Liver (tissue), 9 donors: ENCODE results near the gene PHC1. TPM values are rescaled to one million over a fixed set of nuclear protein-coding genes. Genes with fewer than 3 reads are reported as not detected.
A peak's percentile ranks its signal among the peaks of the same experiment; 100 is the strongest.
"Not testable (repeated sequence)": the region's sequence is repeated elsewhere in the genome, so short reads cannot be mapped to it uniquely, and the experiment has no call there.

Experiments used
- DNase-seq: peaks from one replicate; pipeline ENCODE4 v3.0.0-alpha.2; 2017; ENCODE audit warnings: low spot score
- H3K27ac ChIP-seq, 2 donors: one replicate each; pipeline ENCODE4 v1.7.0; 2013; ENCODE audit warnings: inconsistent platforms in 2 of 2, low read length in 2 of 2, control low read depth in 1 of 2, low read depth in 1 of 2, mild to moderate bottlenecking in 1 of 2
- H3K27me3 ChIP-seq, 4 donors: one replicate each; pipeline versions ENCODE4 v1.6.1 to v1.7.0; 2013; ENCODE audit warnings: low read length in 3 of 4, inconsistent platforms in 1 of 4, mild to moderate bottlenecking in 1 of 4, moderate library complexity in 1 of 4; ENCODE audit not compliant: control insufficient read depth in 4 of 4, insufficient read depth in 4 of 4
- H3K36me3 ChIP-seq, 4 donors: one replicate each; pipeline versions ENCODE4 v1.6.1 to v1.7.0; 2013; ENCODE audit warnings: low read length in 3 of 4, mild to moderate bottlenecking in 3 of 4, low read depth in 1 of 4, moderate library complexity in 1 of 4; ENCODE audit not compliant: control insufficient read depth in 4 of 4, insufficient read depth in 3 of 4
- H3K4me1 ChIP-seq, 4 donors: one replicate each; pipeline versions ENCODE4 v1.6.1 to v1.7.0; 2013; ENCODE audit warnings: low read length in 3 of 4, mild to moderate bottlenecking in 3 of 4, moderate library complexity in 1 of 4; ENCODE audit not compliant: control insufficient read depth in 4 of 4, insufficient read depth in 4 of 4
- H3K4me3 ChIP-seq, 3 donors: one replicate each; pipeline versions ENCODE4 v1.6.1 to v1.7.0; 2013; ENCODE audit warnings: low read length in 3 of 3, control low read depth in 1 of 3, low read depth in 1 of 3, mild to moderate bottlenecking in 1 of 3
- H3K9ac ChIP-seq, 2 donors: one replicate each; pipeline ENCODE4 v1.7.0; 2013; ENCODE audit warnings: low read length in 2 of 2, mild to moderate bottlenecking in 2 of 2, moderate library complexity in 2 of 2, control low read depth in 1 of 2, low read depth in 1 of 2
- H3K9me3 ChIP-seq, 4 donors: one replicate each; pipeline versions ENCODE4 v1.6.1 to v1.7.0; 2013; ENCODE audit warnings: low read length in 3 of 4; ENCODE audit not compliant: control insufficient read depth in 4 of 4
- EGR1 ChIP-seq, 2 donors: IDR thresholded peaks; 2 replicates each; pipeline ENCODE4 v1.6.1; 2016 to 2018; ENCODE audit warnings: antibody characterized with exemption in 2 of 2, low read depth in 2 of 2
- FOXA1 ChIP-seq: IDR thresholded peaks from 2 replicates; pipeline ENCODE4 v1.6.1; 2016; ENCODE audit warnings: antibody characterized with exemption
- FOXA2 ChIP-seq: IDR thresholded peaks from 2 replicates; pipeline ENCODE4 v1.6.1; 2016; ENCODE audit warnings: antibody characterized with exemption
- GABPA ChIP-seq, 2 donors: IDR thresholded peaks in 1 of 2; conservative IDR thresholded peaks in 1 of 2; 2 replicates each; pipeline ENCODE4 v1.6.1; 2016; ENCODE audit warnings: antibody characterized with exemption in 2 of 2, mild to moderate bottlenecking in 1 of 2, moderate library complexity in 1 of 2
- HNF4A ChIP-seq, 2 donors: conservative IDR thresholded peaks; 2 replicates each; pipeline ENCODE4 v1.6.1; 2016; ENCODE audit warnings: antibody characterized with exemption in 2 of 2, mild to moderate bottlenecking in 2 of 2
- HNF4G ChIP-seq: IDR thresholded peaks from 2 replicates; pipeline ENCODE4 v1.6.1; 2016; ENCODE audit warnings: antibody characterized with exemption
- JUND ChIP-seq, 2 donors: IDR thresholded peaks; 2 replicates each; pipeline ENCODE4 v1.6.1; 2016; ENCODE audit warnings: antibody characterized with exemption in 2 of 2
- NR2F2 ChIP-seq: IDR thresholded peaks from 2 replicates; pipeline ENCODE4 v1.6.1; 2016; ENCODE audit warnings: antibody characterized with exemption
- RAD21 ChIP-seq, 2 donors: IDR thresholded peaks; 2 replicates each; pipeline ENCODE4 v1.6.1; 2016; ENCODE audit warnings: antibody characterized with exemption in 2 of 2, mild to moderate bottlenecking in 2 of 2
- REST ChIP-seq: IDR thresholded peaks from 2 replicates; pipeline ENCODE4 v1.6.1; 2016; ENCODE audit warnings: antibody characterized with exemption, mild to moderate bottlenecking
- RXRA ChIP-seq, 2 donors: IDR thresholded peaks; 2 replicates each; pipeline ENCODE4 v1.6.1; 2017 to 2018; ENCODE audit warnings: antibody characterized with exemption in 2 of 2, mild to moderate bottlenecking in 1 of 2
- SP1 ChIP-seq: IDR thresholded peaks from 2 replicates; pipeline ENCODE4 v1.6.1; 2018; ENCODE audit warnings: antibody characterized with exemption, mild to moderate bottlenecking
- TAF1 ChIP-seq: conservative IDR thresholded peaks from 2 replicates; pipeline ENCODE4 v1.6.1; 2016; ENCODE audit warnings: antibody characterized with exemption, mild to moderate bottlenecking
- YY1 ChIP-seq: IDR thresholded peaks from 2 replicates; pipeline ENCODE4 v1.6.1; 2016; ENCODE audit warnings: antibody characterized with exemption, mild to moderate bottlenecking
- ZBTB33 ChIP-seq: IDR thresholded peaks from 2 replicates; pipeline ENCODE4 v1.6.1; 2016; ENCODE audit warnings: antibody characterized with exemption
- WGBS: extraction: QIAGEN DNeasy Blood & Tissue Kit; methylation state at CpG from one replicate; pipeline ENCODE4 v1.1.7; 2013; 5-methylcytosine and 5-hydroxymethylcytosine counted together
- polyA plus RNA-seq, 2 donors: library from polyadenylated mRNA; stranded (reverse) in 1 of 2; unstranded in 1 of 2; fragments of 200-250 nt in 1 of 2; fragments of >200 nt in 1 of 2; fragmentation: Nextera tagmentation in 1 of 2; extraction: Ambion mirVana in 1 of 2; gene quantifications; one replicate each; pipeline versions ENCODE4 v1.2.1 to v1.2.3, GENCODE V29; 2013 to 2015
- total RNA-seq, 2 donors: library from RNA; depleted of rRNA; stranded (reverse); fragments of >200 nt; gene quantifications; one replicate each; pipeline ENCODE4 v1.2.3, GENCODE V29; 2014
- TF ChIP-seq, protein P1 (sequence below): fragments of 150-350 bp; IDR thresholded peaks from 2 replicates; pipeline ENCODE4 v1.5.1; 2017; ENCODE audit warnings: improper control_type of control experiment, low read depth, low read length; ENCODE audit not compliant: missing input control
- TF ChIP-seq, protein P2 (sequence below): IDR thresholded peaks from 2 replicates; pipeline ENCODE4 v1.6.1; 2016; ENCODE audit warnings: antibody characterized with exemption
- TF ChIP-seq, protein P3 (sequence below): IDR thresholded peaks from 2 replicates; pipeline ENCODE4 v1.6.1; 2016; ENCODE audit warnings: antibody characterized with exemption
- donor health status: healthy.
- donor health status: healthy.
- donor health status: healthy.
- donor health status: healthy.
- donor health status: healthy.

Gene PHC1
- total RNA-seq (1 to 10 TPM; 4.1 to 7.6 TPM), polyA plus RNA-seq (1 to 10 TPM; 2.4 to 3.7 TPM)

DNA sequence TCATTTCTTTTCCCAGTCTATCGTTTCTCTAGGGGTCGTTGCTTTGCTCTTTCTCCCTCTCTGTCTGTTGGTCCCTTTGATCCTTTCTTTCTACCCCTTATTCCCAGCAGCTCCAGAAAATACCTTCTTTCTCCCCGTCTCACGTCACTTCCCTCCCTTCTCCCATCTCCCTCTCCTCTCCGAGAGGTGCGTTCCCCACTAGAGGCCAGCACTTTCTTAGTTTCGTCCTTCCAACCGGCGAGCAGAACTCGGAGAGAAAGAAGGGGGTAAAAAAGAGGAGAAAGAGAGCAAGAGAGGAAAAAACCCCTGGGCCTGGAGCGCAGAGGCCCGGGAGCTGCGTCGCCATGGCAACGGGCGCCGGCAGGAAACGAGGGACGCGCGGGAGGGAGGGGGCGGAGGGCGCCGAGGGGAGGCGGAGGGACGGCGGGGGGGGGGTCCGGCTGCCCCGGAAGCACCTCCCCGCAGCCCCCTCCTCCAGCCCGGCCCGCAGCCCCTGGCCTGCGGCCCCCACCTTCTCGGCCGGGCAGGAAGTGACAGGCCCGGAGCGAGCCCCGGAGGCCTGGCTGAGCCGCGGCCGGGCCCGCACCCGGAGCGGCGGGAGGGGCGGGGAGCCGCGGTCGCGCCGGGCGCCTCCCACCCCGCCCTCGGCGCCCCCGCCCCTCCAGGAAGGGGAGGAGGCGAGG is at the start of gene PHC1:
PHC1 (plus strand) TSS at position 477 of the 683 bp plus-strand sequence. CDS start 3,169 bp downstream, outside the sequence.
- H3K9me3 ChIP-seq, H3K4me1 ChIP-seq, H3K36me3 ChIP-seq, H3K27me3 ChIP-seq: not testable (repeated sequence)
- Histone ChIP-seq H3K4me3 (peak within 1 kb of the TSS; percentile 55 to 84 (median 66)), H3K9ac (peak within 1 kb of the TSS; percentile 5 to 18), H3K27ac (peak within 1 kb of the TSS; percentile 20 to 71)
- under 1% methylated on average over 35 of the region's 57 CpGs for WGBS
- peak; percentile 74 for DNase-seq
- TF ChIP-seq, protein P1, sequence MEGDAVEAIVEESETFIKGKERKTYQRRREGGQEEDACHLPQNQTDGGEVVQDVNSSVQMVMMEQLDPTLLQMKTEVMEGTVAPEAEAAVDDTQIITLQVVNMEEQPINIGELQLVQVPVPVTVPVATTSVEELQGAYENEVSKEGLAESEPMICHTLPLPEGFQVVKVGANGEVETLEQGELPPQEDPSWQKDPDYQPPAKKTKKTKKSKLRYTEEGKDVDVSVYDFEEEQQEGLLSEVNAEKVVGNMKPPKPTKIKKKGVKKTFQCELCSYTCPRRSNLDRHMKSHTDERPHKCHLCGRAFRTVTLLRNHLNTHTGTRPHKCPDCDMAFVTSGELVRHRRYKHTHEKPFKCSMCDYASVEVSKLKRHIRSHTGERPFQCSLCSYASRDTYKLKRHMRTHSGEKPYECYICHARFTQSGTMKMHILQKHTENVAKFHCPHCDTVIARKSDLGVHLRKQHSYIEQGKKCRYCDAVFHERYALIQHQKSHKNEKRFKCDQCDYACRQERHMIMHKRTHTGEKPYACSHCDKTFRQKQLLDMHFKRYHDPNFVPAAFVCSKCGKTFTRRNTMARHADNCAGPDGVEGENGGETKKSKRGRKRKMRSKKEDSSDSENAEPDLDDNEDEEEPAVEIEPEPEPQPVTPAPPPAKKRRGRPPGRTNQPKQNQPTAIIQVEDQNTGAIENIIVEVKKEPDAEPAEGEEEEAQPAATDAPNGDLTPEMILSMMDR = peak; percentile 6
- TF ChIP-seq RAD21 (IDR thresholded peaks at IDR 0.05) = peak; percentile 40 to 45

DNA sequence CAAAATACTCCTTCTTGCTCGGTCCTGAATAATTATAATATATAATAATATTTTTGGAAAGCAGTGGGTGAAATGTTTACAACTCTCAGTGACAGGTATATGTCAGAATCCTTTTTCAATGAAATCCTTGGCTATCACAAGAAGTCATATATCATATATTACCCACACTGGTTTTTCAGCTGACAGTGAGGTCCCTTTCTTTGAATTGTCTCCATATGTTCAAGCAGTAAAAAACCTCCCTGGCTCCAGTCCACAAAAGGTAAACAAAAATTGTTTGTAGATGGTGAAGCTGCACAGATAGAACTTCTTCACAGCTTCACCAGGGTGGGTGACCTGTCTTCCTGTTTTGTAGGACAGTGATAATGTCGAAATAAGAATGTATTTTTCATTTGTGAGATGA is 47.9 kb upstream of the PHC1 start:
- Histone ChIP-seq H3K4me3 (no peak overlapping the region), H3K9ac (no peak overlapping the region), H3K4me1 (no peaks in the 10 kb centered on the region), H3K9me3 (no peaks in the 10 kb centered on the region), H3K27me3 (no peaks in the 10 kb centered on the region), H3K36me3 (no peaks in the 10 kb centered on the region), H3K27ac (no peak overlapping the region)
- no peak for DNase-seq
- no peak for TF ChIP-seq YY1
- no peak for TF ChIP-seq EGR1 (IDR thresholded peaks at IDR 0.05; ENCODE audit: low read depth in 2 of 2)
- TF ChIP-seq HNF4G = no peak
- no peak for TF ChIP-seq TAF1
- no peak for TF ChIP-seq HNF4A (conservative IDR thresholded peaks at IDR 0.05)
- no peak for TF ChIP-seq FOXA2
- TF ChIP-seq, protein P2, sequence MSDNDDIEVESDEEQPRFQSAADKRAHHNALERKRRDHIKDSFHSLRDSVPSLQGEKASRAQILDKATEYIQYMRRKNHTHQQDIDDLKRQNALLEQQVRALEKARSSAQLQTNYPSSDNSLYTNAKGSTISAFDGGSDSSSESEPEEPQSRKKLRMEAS = no peak
- no peak for TF ChIP-seq REST
- no peak for TF ChIP-seq SP1
- no peak for TF ChIP-seq JUND (IDR thresholded peaks at IDR 0.05)
- no peak for TF ChIP-seq RXRA (IDR thresholded peaks at IDR 0.05)
- TF ChIP-seq GABPA (IDR thresholded peaks at IDR 0.05 in 1 of 2, conservative IDR thresholded peaks at IDR 0.05 in 1 of 2) = no peak
- TF ChIP-seq NR2F2 = no peak
- TF ChIP-seq, protein P1 = no peak
- no peak for TF ChIP-seq RAD21 (IDR thresholded peaks at IDR 0.05)
- TF ChIP-seq, protein P3, sequence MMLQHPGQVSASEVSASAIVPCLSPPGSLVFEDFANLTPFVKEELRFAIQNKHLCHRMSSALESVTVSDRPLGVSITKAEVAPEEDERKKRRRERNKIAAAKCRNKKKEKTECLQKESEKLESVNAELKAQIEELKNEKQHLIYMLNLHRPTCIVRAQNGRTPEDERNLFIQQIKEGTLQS = no peak
- TF ChIP-seq ZBTB33 = no peak
- TF ChIP-seq FOXA1 = no peak
- WGBS = 74% methylated on average over 2 of the region's 2 CpGs
